IPS-18c (cell line): ENCODE data around the gene FDX2.
"Not testable (repeated sequence)": the region's sequence is repeated elsewhere in the genome, so short reads cannot be mapped to it uniquely, and the experiment has no call there.

ENCODE experiments used
- H3K4me3 ChIP-seq: 2 replicates; pipeline ENCODE4 v1.7.0; 2013; ENCODE audit warnings: low read depth, mild to moderate bottlenecking, low read length, moderate library complexity; ENCODE audit not compliant: insufficient read depth
- H3K9me3 ChIP-seq: one replicate; pipeline ENCODE4 v1.6.1; 2013; ENCODE audit warnings: mild to moderate bottlenecking, low read length, moderate library complexity; ENCODE audit not compliant: control insufficient read depth, insufficient read depth

The FDX2 gene

DNA sequence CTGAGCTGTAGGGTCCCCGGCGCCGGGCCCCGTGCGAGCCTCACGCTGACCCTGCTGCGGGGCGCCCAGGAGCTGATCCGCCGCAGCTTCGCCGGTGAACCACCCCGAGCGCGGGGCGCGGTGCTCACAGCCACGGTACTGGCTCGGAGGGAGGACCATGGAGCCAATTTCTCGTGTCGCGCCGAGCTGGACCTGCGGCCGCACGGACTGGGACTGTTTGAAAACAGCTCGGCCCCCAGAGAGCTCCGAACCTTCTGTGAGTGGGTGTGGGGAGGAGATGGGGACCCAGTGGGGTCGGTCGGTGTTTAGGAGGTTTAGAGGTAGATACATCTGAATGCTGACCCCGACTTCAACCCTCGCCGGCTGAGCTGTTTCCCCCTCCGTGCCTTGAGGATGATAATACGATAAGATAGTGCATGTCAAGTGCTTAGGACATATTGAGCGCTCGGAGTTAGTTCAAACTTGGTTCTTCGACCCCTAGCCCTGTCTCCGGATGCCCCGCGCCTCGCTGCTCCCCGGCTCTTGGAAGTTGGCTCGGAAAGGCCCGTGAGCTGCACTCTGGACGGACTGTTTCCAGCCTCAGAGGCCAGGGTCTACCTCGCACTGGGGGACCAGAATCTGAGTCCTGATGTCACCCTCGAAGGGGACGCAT, 24.1 kb downstream of the FDX2 start:
- Histone ChIP-seq H3K4me3 (peak overlapping the region; percentile 60), H3K9me3 (peaks cover 5% of the 10 kb centered on the region)

- Histone ChIP-seq H3K4me3 (peak overlapping the region; percentile 60), H3K9me3 (peaks cover 5% of the 10 kb centered on the region)
Measured at GRCh38 chr19:10290876-10291553, 24.8 kb downstream of the FDX2 start.

- Histone ChIP-seq H3K9me3 (peaks cover 5% of the 10 kb centered on the region), H3K4me3 (peak overlapping the region; percentile 60)
Measured at GRCh38 chr19:10290357-10290875, 25.4 kb downstream of the FDX2 start.

DNA sequence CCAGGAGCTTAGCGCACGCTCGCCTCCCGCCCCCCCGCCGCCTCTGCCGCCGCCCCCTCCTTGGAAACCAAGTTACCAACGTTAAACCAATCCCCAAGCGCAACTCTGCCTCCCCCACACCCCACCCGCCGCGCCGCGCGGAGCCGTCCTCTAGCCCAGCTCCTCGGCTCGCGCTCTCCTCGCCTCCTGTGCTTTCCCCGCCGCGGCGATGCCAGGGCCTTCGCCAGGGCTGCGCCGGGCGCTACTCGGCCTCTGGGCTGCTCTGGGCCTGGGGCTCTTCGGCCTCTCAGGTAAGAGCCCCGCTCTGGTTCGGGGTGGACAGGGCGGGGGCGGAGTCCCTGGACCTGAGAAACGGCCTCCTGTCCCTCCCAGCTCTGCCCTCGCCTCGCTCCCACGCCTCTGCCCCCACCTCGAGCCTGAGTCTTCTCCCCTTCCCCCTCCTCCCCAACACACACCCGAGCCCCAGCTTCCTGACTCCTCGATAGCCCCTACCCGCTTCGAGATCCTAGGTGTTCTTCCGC, 25.9 kb downstream of the FDX2 start, which contains the start of gene ICAM5:
Gene ICAM5, plus strand, starts transcription at position 117 of the 521 bp plus-strand sequence. Its CDS starts 92 bp downstream, at position 209.
- Histone ChIP-seq H3K9me3 (peaks cover 3% of the 10 kb centered on the region), H3K4me3 (peak within 1 kb of the TSS; percentile 60)

GRCh38 chr19:10289167-10289835, 26.5 kb downstream of the FDX2 start:
- Histone ChIP-seq H3K4me3 (peak overlapping the region; percentile 60), H3K9me3 (peaks cover 3% of the 10 kb centered on the region)

DNA sequence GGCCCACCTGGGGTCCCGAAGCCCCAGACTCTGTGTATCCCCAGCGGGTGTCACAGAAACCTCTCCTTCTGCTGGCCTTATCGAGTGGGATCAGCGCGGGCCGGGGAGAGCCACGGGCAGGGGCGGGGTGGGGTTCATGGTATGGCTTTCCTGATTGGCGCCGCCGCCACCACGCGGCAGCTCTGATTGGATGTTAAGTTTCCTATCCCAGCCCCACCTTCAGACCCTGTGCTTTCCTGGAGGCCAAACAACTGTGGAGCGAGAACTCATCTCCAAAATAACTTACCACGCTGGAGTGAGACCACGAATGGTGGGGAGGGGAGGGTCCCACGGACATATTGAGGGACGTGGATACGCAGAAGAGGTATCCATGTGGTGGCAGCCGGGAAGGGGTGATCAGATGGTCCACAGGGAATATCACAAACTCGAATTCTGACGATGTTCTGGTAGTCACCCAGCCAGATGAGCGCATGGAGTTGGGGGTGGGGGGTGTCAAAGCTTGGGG, 27.1 kb downstream of the FDX2 start:
- H3K9me3 ChIP-seq: peaks cover 3% of the 10 kb centered on the region
- peak overlapping the region; percentile 60 for H3K4me3 ChIP-seq

DNA sequence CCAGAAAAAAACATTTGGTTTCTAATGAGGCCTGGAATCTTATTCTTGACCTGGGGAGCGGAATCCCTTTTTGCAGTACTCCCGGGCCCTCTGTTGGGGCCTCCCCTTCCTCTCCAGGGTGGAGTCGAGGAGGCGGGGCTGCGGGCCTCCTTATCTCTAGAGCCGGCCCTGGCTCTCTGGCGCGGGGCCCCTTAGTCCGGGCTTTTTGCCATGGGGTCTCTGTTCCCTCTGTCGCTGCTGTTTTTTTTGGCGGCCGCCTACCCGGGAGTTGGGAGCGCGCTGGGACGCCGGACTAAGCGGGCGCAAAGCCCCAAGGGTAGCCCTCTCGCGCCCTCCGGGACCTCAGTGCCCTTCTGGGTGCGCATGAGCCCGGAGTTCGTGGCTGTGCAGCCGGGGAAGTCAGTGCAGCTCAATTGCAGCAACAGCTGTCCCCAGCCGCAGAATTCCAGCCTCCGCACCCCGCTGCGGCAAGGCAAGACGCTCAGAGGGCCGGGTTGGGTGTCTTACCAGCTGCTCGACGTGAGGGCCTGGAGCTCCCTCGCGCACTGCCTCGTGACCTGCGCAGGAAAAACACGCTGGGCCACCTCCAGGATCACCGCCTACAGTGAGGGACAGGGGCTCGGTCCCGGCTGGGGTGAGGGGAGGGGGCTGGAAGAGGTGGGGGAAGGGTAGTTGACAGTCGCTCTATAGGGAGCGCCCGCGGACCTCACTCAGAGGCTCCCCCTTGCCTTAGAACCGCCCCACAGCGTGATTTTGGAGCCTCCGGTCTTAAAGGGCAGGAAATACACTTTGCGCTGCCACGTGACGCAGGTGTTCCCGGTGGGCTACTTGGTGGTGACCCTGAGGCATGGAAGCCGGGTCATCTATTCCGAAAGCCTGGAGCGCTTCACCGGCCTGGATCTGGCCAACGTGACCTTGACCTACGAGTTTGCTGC, 28.7 kb downstream of the FDX2 start, which contains the start of gene ICAM4:
Gene ICAM4, plus strand, starts transcription at position 153 of the 935 bp plus-strand sequence. Its CDS starts 58 bp downstream, at position 211.
- peak within 1 kb of the TSS; percentile 53 for H3K4me3 ChIP-seq
- H3K9me3 ChIP-seq: no peaks in the 10 kb centered on the region

DNA sequence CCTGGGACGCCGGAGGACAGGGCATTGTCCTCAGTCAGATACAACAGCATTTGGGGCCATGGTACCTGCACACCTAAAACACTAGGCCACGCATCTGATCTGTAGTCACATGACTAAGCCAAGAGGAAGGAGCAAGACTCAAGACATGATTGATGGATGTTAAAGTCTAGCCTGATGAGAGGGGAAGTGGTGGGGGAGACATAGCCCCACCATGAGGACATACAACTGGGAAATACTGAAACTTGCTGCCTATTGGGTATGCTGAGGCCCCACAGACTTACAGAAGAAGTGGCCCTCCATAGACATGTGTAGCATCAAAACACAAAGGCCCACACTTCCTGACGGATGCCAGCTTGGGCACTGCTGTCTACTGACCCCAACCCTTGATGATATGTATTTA, 30.4 kb downstream of the FDX2 start:
- H3K4me3 ChIP-seq: no peak overlapping the region
- H3K9me3 ChIP-seq: no peaks in the 10 kb centered on the region

GRCh38 chr19:10284960-10285278, 30.9 kb downstream of the FDX2 start:
- Histone ChIP-seq H3K9me3 (no peaks in the 10 kb centered on the region), H3K4me3 (no peak overlapping the region)

GRCh38 chr19:10284065-10284959, 31.5 kb downstream of the FDX2 start:
- no peaks in the 10 kb centered on the region for H3K9me3 ChIP-seq
- no peak overlapping the region for H3K4me3 ChIP-seq

- no peaks in the 10 kb centered on the region for H3K9me3 ChIP-seq
- no peak overlapping the region for H3K4me3 ChIP-seq
Measured at GRCh38 chr19:10283301-10284064, 32.3 kb downstream of the FDX2 start.

- not testable (repeated sequence) for H3K9me3 ChIP-seq, H3K4me3 ChIP-seq
Measured at GRCh38 chr19:10282043-10282442, 33.8 kb downstream of the FDX2 start.

GRCh38 chr19:10279737-10280442, 35.9 kb downstream of the FDX2 start:
- H3K4me3 ChIP-seq: no peak overlapping the region

GRCh38 chr19:10278935-10279334, 36.9 kb downstream of the FDX2 start:
- H3K4me3 ChIP-seq: no peak overlapping the region
- H3K9me3 ChIP-seq: no peaks in the 10 kb centered on the region

More at GRCh38 chr19:10279737-10280442, 35.9 kb downstream of the FDX2 start:
- no peaks in the 10 kb centered on the region for H3K9me3 ChIP-seq
